ENCODE data around the gene MT1X.

DNA sequence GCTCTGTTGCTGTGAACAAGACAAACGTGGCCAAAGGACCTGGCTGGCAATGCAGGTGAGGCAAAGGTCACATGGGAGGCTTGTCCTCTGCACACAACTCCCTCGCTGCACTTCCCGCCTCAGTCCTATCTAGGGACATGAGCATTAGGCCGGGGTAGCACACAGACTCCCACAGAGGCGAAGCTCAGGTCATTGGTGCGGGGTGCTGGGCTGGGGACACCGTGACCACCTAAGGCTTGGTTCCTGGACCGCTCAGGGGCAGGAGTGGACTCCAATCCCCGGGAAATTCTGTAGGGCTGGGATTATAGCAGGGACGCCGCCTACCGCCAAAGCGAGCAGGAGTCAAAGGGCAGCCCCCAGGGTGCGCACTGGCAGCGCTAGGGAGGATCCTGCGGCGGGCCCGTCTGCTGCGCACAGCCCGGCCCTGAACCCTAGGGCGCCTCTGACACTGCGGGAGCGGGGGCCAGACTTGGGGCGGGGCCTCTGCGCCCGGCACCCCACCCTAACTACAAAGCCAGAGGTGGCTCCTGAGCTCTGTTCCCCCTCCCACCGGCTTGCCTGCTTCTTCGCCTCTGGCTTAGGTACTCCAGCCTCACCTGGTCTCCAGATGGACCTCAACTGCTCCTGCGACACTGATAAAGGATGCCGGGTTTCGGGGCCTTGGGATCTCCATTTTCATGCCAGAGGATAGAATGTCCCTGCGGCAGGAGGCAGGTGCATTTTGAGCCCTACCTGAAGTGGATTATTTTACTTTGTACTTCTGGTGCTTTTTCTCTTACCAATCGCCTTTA is 34.4 kb upstream of the MT1X start:
- TF ChIP-seq EZH2 (IDR thresholded peaks at IDR 0.05; ENCODE audit: insufficient read depth, poor library complexity, severe bottlenecking) (no peak), EZH2phosphoT487 (IDR thresholded peaks at IDR 0.05; ENCODE audit: insufficient read depth, low read depth) (no peak)

Data from GM23248 (cell line).